Pulmonary artery endothelial cell (primary cell): ENCODE measurements around the gene CAPS. TPM values are rescaled to one million over a fixed set of nuclear protein-coding genes. Genes with fewer than 3 reads are reported as not detected.

Experiments
- DNase-seq: peaks from one replicate; pipeline ENCODE4 v3.0.0-alpha.2; 2011; ENCODE audit warnings: low read depth, low spot score
- total RNA-seq: library from RNA; depleted of rRNA; stranded (reverse); fragments of >200 nt; gene quantifications from 2 replicates; pipeline ENCODE4 v1.2.3, GENCODE V29; 2014

Gene CAPS
- total RNA-seq, 1 donor from 2014 or later, result 1.6 TPM

DNA sequence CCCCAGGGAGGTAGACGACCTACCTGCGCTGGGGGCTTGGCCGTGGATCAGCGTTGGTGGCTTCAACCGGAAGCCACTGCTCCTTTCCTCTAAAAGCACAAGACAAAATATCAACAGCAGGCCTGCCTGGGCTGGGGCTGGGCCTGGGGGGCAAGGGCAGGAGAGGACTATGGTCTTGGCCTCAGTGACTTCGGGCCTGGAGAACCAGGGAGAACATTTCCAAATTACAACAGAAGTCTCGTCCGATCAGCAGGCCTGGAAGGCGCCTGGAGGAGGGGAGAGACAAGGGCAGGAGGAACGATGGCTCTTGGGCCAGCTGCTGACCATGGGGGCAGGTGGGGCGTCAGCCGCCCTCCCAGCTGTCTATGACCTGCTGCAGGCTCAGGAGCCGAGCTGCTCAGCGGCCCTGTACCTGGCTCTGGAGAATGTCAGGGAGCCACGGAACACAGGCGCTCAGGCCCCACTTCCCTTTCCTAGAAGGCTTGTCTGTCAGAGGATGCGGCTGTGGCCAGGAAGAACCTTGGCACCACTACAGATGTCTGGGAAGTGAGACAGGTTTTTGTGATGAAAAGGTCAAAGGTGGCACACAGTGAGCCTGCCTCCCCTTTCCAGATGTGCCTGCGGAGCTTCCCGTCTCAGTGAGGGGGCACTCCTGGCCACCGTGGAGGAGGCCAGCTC, 19.5 kb downstream of the CAPS start:
- DNase-seq, result no peak

DNA sequence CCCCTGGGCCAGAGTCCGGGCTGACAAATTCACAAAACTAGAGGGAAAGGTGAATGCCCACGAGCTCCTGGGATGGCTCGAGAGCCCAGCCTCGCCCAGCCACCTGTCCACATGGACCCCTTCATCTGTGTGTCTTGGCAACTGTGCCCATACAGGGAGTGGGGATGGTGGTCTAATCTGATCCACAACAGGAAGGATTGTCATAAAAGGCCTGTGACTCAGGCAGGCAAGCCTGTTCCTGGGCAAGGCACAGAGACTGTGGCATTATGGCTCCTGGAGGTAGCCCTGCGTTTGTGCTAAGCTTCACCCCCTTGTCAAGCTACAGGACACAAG, 20.0 kb downstream of the CAPS start:
- DNase-seq, result no peak

DNA sequence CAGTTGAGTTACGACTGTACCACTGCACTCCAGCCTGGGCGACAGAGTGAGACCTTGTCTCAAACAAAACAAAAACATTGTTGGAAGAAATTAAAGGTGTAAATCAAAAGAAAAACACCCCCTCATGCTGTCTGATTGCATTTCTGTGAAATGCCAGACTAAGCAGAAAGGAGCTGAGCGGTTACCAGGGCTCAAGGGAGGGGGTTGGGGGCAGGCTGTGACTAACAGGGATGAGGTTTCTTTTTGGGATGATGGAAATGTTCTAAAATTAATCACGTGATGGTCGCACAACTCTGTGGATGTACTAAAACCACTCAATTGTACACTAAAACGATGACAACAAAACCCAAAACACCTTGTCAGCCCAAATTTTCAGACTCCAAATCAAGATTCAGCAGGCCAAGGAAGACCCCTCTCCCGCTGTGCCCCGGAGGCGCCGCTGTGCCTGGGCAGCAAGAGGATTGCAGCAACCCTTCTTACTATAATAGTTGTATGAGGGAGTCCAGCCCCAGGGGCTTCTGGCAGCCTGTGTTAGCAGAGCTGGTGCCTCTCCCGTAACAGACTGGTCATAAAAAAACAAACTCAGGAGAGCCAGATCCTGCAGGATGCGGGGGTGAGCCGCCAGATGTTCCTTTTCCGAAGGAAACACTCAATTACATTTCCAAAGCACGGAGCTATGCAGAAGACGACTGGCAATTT, 20.9 kb downstream of the CAPS start:
- peak; percentile 36 for DNase-seq

DNA sequence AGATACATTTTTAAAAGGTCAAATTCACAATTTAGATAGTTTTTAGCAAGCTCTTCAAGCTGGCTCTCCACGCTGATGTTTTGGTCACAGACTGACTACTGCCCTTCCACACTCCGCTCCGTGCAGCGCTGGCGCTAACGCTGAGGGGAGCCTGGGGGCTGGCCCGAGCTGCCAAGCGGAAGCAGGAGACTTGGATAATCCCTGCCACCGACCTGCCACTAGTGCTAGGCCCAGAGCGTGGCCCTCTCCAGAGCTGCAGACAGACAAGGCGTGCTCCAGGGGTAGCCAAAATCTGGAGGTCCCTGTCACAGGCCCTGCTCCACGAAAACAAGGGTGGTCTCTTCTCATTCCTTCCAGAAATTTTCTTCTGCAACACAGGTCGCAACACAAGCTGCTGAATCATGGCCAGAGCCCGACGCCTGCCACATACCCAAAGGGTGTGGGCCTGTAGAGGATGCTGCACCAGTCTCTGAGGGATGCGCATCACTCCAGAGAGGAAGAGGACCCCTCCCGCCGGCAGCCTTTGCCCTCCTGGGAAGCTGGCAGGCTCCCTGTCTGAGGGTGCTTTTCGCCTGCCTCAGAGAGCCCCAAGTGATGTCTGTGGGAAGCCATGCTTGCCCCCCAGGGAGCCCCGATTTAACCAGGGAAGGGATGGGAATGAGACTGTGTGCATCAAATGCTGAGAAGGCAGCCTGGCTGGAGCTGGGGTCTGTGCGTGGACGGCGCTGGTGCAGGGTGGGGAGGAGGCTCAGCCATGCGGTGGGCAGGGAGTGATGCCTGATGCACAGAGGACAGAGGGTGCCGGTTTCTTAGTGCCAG, 21.6 kb downstream of the CAPS start:
- DNase-seq, result no peak

DNA sequence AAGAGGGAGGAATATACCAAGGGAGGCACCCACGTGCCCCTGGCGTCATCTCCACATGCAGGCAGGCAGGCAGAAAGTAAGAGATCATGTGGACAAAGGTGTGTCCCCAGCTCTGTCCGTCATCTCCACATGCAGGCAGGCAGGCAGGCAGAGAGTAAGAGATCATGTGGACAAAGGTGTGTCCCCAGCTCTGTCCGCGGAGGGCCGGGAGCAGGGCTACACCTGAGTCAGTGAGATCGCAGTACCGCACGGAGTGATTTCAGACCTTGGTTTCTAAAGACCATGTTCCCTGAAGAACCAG, 22.2 kb downstream of the CAPS start:
- DNase-seq, result no peak

DNA sequence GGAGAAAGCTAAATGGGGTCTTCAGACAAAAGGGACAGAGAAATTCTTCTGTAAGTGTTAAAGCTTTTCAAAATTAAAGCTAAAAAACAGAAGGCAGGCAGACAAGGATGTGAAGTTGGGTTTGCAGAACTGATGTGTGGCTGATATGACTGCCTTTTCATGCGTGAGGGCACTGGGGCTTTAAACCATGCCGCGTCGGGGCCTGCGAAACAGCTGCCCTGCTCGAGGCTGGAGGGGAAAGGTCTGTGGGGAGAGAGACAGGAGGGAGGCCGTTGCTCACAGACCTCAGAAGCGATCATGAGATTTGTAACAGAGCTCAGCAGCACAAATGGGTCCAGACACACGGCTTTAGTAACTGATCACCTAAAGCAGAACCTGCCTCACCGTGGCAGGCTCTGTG, 23.5 kb downstream of the CAPS start:
- no peak for DNase-seq

DNA sequence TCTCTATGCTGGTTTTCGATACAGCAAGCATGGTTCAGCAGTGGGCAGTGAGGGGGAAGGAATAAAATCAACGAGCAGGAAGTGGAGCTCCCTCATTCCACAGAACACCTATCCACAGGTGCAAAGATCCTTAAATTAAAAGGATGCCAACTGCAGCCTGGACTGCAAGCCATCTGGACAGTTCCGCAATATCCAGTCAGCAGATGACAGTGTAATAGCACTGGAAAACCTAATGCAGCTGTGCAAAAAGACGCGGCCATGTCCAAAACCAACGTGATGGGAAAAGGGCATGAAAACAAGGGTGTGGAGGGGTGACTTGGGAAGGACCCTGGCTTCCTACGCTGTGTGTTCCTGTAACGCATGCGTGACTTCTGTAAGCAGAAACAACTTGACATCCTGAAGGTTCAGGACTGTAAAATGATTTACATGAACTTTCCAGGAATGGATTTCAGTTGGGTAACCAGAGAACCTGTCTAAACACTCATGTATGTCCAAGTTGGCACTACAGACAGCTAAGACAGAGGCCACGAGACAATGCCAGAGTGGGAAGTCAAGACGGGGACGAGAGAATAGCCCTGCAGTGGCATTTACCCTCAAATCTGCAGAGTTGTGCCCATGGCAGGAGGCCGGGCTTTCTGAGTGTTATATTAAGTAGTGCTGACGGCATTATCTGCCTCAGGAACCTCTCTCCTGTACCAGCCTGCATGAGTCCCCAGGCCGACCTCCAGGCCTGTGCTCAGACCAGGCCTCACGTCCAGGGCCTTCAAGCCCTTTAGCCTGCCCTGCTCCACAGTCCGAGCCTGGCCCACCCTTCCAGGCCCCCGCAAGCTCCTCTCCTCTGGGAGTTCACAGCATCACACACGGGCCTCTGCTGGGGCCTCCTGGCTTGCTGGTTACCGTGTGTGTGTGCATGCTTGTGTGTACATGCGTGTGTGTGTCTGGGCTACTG, 26.5 kb downstream of the CAPS start:
- DNase-seq, result no peak

DNA sequence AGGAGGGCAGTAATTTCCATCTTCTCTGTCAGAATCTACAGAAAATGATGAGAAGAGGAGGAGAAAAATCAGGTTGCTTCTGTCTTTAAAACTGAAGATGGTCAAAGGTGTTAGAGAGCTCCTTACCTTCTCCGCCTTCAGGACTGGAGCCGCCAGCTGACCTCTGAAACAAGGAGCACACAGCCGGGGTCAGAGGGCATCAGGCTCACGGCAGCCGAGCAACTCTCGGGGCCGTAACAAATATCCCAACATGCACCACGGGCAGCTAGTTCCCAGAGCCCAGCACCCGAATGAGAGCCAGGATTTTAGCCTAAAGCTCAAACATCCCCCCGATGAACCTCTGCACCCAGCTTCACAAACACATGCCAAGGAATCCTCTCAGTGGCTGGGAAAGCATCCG, 27.6 kb downstream of the CAPS start:
- no peak for DNase-seq

DNA sequence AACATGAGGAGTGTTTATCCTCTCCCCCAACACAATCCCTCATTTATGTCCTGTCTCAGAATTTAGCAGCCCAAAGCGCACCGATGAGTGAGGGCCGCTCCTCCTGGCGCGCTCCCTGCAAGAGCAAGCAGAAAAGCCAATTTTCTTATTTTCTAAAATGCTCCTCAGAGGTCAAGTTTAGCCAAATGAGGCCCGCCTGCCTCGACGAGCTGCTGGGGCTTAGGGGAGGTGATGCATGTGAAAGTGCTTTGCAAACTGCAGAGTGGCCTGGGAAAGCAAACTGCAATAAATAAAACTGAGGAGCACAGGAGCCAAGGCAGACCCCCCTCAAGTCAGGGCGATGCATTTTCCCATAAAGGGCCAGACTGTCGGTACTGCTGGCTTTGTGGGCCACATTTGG, 29.0 kb downstream of the CAPS start:
- no peak for DNase-seq

DNA sequence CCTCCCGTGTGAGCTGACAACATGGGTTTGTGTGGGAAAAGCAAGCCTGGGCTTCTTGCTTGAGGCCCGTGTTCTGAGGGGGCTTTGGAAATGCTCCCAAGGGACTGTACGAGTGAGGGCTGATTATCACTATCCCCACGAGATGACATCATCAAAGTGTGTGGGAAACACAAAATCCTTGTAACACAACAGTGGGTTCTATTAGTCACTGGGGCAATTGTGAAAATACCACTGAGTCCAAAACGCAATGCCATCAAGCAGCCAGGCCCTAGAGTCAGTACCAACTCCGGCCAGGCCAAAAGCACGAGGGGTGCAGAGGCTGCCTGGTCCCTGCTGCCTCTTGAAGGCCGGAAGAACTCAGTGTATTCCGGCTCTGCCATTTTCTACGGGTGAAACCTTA, 29.6 kb downstream of the CAPS start:
- DNase-seq, result no peak

DNA sequence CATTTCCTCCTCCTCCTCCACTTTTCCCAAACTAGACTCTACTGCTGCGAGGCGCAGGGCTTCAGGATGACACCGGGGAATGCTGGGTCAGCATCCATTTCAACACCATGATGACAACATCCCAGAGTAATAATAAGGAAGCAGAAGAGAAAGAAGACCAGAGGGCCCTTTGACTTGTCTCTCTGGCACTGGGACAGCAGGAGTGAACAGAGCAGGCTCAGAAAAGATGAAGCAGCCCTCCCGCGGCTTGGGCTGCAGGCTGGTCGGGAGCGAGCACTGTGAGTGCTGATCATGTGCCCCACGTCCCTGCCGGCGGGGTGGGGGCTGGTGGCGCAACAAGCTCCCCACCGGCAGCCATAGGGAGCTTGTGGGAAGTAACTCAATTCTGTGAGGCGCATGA, 33.4 kb downstream of the CAPS start:
- DNase-seq, result no peak

DNA sequence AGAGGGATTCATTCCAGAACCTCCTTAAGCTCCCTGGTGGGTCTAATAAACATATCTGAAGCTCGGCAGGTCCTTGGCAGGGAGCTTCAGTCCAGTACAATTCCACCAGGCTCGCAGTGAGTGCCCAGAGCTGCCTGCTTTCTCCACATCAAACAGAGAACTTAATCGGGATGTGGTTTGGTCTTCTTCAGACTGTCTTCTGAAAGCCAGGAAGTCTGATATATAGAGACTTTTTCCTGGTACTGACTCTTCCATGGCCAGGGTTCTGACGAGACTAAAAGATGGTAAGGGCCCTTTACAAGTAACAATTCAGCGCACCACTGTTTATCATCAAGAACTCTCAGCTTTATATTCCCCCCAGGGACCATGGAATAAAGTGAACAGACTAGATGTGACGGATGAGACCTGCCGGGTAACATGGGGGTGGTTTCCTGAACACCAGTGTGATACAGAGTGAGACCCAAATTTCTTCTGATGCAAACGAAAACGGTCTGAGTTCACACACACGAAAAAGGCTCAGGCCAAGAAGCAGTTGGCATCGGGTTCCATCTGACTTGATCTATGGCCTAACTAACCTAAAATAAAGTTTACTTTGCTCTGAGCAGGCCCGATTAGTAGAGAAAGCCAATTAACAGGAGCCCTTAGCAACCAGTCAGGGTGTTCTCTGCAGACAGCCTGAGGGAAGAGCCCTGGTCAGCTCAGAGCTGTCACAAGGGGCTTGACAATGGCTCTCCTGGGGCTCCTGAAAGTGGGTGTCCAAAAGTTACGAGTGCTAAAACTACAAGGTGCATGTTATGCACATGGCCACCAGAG, 34.9 kb downstream of the CAPS start:
- DNase-seq, result no peak

DNA sequence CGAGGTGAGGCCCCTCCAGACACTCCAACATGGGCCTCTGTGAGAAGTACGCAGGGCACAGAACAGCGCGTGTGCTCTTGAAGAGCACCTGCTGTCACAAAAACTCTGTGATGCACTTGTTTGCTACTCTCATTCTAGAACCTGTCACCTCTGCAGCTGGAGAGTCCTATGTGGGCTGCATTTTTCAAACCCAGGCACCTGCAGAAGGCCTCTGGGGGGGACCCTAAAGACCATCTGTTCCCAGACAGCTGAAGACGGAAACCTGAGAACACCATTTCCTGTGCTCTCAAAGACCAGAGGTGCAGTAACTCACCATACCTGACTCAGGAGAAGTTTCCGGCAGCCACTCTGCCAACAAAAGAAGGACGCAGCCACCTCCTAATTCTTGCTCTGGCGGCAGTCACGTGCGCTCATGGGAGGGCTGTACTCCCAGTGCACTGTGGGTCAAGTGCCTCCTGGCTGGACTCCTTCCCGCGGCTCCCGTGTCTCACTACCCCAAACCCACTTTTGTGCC, 35.8 kb downstream of the CAPS start:
- no peak for DNase-seq

DNA sequence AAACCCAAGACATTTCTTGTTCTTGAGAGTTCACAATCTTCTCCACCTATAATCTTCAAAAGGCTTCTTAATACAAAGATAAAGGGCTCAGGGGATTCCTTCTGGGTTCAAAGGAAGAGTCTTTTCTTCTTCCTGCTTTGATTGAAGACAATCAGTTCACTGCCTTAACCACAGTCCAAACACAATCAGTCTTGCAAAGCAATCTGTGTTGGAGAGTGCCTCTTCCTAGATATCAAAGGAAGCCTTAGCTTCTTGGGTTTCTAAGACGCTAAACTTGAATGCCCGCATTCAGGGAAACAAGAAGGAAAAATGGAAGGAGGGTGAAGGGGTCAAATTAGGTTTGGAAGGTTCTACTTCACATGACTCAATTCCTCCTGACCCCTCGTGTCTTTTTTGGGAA, 36.7 kb downstream of the CAPS start:
- no peak for DNase-seq

DNA sequence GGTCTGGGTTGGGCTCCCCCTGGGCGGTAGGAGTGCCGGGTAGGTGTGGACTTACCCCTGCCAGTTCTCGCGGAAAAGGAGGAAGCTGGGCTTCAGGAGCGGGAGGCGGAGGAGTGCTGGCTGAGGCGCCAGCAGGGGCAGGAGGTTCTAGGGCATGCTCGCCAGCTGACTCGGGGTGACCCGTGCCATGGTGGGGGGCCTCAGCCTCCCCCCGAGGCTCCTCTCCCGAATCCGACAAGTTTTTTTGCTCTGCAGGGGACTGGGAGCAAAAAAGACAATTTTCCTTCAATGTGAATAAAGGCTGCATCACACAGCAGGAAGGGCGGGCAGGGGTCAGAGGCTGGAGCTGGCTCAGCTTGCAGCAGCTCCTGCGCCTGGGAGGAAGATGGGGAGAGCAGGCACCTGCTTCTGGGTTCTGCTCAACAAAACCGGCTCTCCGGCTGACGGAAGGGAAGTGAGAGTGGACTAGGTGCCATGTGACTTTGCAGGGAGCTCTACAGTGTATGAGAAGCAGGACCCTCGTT, 37.3 kb downstream of the CAPS start:
- DNase-seq, result no peak

DNA sequence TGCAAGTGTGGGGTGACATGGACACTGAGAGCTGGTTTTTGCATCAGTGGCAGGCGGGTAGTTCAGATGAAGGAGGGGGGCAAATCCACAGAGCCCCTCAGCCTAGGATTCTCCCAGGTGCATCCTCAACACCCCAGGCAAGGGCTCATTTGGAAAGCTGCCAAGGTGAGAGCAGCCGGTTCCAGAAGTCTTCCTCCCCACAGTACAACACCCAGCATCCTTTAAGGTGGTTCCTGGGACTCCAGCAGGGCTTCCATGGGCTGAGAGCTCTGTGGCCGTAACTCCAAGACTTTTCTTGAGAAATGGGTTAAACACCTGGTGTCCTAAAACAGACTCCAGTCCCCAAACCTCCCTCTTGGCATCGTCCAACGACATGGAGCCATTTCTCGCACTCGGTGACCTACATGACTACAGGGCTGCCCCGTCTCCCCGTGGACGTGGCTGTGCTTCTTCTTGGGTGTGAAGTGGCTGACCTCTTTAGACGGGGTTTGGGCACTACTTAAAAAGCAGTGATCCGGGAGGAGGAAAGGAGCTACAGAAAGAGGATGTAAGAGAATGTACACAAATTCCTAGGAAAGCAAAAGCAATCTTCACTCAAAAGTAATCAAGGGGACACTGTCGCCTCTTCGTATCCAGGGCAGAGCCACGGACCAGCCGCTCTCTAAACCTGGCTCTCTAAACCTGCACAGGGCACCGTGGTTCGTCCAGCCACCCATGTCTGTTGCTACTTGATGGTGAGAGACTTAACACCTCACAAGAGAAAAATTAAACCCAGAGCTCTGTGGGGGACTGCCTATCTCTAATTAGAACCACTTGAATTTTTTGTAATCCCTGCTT, 38.4 kb downstream of the CAPS start:
- DNase-seq, result no peak

DNA sequence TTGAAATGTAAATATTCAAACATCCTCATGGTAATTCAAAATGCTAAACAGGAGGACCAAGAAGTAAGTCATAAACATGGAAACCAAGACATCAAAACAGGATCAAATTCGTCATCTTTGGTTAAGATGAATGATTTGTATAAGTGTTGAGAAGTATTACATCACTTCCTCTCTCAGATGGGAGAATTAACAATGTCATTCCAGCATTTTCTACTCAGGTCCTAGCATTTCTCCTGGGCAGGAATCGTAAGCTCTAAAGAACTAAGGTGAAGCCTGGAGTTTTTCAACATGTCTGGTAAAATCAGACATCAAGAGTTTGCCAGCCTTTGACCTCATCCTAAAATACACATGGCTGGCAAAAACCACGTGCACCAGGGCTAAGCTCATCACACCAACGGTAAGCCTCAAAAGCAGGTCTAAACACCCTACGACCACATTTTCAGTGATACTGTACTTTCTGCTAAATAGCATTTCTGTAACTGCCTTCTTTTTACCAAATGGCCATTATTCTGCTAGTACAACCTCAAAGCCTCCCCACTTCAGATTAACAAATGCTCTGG, 39.1 kb downstream of the CAPS start:
- no peak for DNase-seq

DNA sequence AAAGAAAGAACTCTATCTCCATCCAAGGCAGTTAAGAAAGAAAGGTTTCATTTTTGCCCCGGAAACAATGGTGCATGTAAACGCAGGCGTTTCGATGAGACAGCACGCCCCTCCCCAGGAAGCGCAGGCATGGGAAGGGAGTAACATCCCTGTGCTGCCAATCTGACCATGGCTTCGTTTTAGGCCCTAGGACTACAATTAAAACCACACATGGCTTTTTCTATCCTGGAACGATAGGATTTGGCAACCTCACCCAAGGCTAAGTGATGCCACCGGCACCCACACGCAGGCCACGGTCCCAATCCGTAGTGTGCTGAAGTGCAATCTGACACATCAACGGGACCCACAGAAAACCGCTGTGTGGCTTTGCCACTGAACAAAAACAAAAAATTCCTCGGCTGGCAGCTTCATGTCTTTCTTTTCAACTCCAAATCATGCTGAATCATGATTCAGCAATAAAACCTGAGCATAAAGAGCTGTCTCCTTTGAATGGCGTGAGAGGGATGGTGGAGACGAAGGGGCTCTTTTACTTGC, 39.7 kb downstream of the CAPS start:
- no peak for DNase-seq

DNA sequence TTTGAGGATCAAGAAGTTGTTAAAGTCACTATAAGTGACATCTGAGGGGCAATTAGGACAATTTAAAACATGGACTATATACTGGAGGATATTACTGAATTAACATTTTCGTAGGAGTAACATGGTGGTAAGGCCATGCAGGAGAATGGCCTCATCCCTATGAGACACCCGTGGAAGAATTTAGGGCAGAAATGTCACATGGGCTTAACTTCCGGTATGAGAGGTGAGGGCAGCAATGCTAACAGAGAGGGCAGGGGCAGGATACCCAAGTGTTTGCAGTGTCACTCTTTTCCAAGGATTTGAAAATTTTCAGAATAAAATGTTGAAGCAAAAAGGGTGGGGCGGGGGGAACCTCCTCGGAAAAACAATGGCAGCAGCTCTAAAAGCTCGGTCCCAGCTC, 40.2 kb downstream of the CAPS start:
- no peak for DNase-seq
